Smooth muscle cell (in vitro differentiated cells): ENCODE results near the gene ESR2. TPM values are rescaled to one million over a fixed set of nuclear protein-coding genes. Genes with fewer than 3 reads are reported as not detected.
"Not testable (repeated sequence)": the region's sequence is repeated elsewhere in the genome, so short reads cannot be mapped to it uniquely, and the experiment has no call there.

Source experiments
- DNase-seq: peaks from one replicate; lab custom pipeline; 2025; ENCODE audit not compliant: unreplicated experiment; lab: John Stamatoyannopoulos, UW
- H2AFZ ChIP-seq: fragments of 200-600 bp; sonication (generic); 2 replicates; pipeline ENCODE4 v1.6.0; 2016; ENCODE audit warnings: antibody characterized with exemption, low read depth, mild to moderate bottlenecking
- H3F3A ChIP-seq: fragments of 200-600 bp; sonication (generic); 2 replicates; pipeline ENCODE4 v1.6.0; 2017; ENCODE audit warnings: antibody characterized with exemption, low read depth
- H3K27ac ChIP-seq: fragments of 200-600 bp; sonication (generic); 2 replicates; pipeline ENCODE4 v1.5.1; 2016; ENCODE audit warnings: low read depth, mild to moderate bottlenecking
- H3K27me3 ChIP-seq: fragments of 200-600 bp; sonication (generic); 2 replicates; pipeline ENCODE4 v1.6.1; 2016; ENCODE audit warnings: low read depth, mild to moderate bottlenecking
- H3K36me3 ChIP-seq: fragments of 200-600 bp; sonication (generic); 2 replicates; pipeline ENCODE4 v1.5.1; 2016; ENCODE audit warnings: low read depth
- H3K4me1 ChIP-seq: fragments of 200-600 bp; sonication (generic); 2 replicates; pipeline ENCODE4 v1.5.1; 2016; ENCODE audit warnings: low read depth
- H3K4me2 ChIP-seq: fragments of 200-600 bp; sonication (generic); 2 replicates; pipeline ENCODE4 v1.6.0; 2016; ENCODE audit warnings: mild to moderate bottlenecking
- H3K4me3 ChIP-seq: fragments of 200-600 bp; sonication (generic); 2 replicates; pipeline ENCODE4 v1.5.1; 2016; ENCODE audit warnings: mild to moderate bottlenecking
- H3K79me2 ChIP-seq: fragments of 200-600 bp; sonication (generic); 2 replicates; pipeline ENCODE4 v1.6.0; 2016; ENCODE audit warnings: low read depth, mild to moderate bottlenecking
- H3K9ac ChIP-seq: fragments of 200-600 bp; sonication (generic); 2 replicates; pipeline ENCODE4 v1.6.0; 2016; ENCODE audit warnings: low read depth
- H3K9me3 ChIP-seq: fragments of 200-600 bp; sonication (generic); replicated peaks from 2 replicates; pipeline ENCODE4 v1.5.1; 2016; ENCODE audit warnings: low read depth
- H4K20me1 ChIP-seq: fragments of 200-600 bp; sonication (generic); 2 replicates; pipeline ENCODE4 v1.6.0; 2016; ENCODE audit warnings: low read depth
- CTCF ChIP-seq: fragments of 200-600 bp; sonication (generic); IDR thresholded peaks from 2 replicates; pipeline ENCODE4 v1.5.1; 2017; ENCODE audit warnings: borderline replicate concordance, mild to moderate bottlenecking, antibody characterized with exemption; ENCODE audit not compliant: insufficient read depth, poor library complexity, severe bottlenecking
- WGBS: methylation state at CpG from one replicate; pipeline ENCODE4 v1.1.7; 2016; ENCODE audit warnings: low lambda C conversion rate; 5-methylcytosine and 5-hydroxymethylcytosine counted together
- polyA plus RNA-seq: library from polyadenylated mRNA; unstranded; fragments of >200 nt; fragmentation: Nextera tagmentation; extraction: Ambion mirVana; gene quantifications from 2 replicates; pipeline ENCODE4 v1.2.1, GENCODE V29; 2016
- total RNA-seq: library from RNA; depleted of rRNA; stranded (reverse); fragments of >200 nt; gene quantifications from 2 replicates; pipeline ENCODE4 v1.2.3, GENCODE V29; 2014

Gene ESR2
- total and polyA plus RNA-seq, 2 experiments from 2014 or later = not detected

- Histone ChIP-seq H3K4me1 (no peaks in the 10 kb centered on the region), H3K27ac (no peak overlapping the region), H3K27me3 (no peaks in the 10 kb centered on the region), H3K4me2 (no peak overlapping the region), H3F3A (peaks cover 4% of the 10 kb centered on the region), H4K20me1 (no peaks in the 10 kb centered on the region), H2AFZ (no peak overlapping the region), H3K9ac (no peak overlapping the region), H3K4me3 (no peak overlapping the region), H3K9me3 (no peaks in the 10 kb centered on the region), H3K79me2 (no peaks in the 10 kb centered on the region), H3K36me3 (no peaks in the 10 kb centered on the region)
- no peak for DNase-seq
- TF ChIP-seq CTCF = no peak
- 95% methylated on average over 2 of the region's 2 CpGs for WGBS
Observed at GRCh38 chr14:64119500-64119899, 174.7 kb downstream of the ESR2 start.

DNA sequence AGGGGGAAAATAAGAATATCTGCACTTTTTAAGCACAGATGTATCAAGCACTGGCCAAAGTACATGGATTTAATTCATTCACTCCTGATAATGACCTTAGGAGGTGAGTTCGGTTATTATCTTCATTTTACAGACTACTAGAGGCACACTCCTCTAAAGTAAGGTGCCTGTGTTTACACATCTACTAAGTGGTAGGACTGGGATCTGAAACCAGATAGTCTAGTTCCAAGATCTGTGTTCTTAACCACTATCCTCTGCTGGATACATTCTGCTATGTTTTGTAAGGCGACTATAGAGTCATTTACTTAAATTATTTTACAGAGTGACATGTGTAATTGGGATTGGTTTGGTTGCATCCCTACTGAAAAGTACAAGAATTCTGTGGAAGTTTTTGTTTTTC is 175.3 kb downstream of the ESR2 start:
- no peak overlapping the region for H3K4me3 ChIP-seq
- no peaks in the 10 kb centered on the region for H3K4me1 ChIP-seq
- H3K27me3 ChIP-seq = no peaks in the 10 kb centered on the region
- no peak overlapping the region for H2AFZ ChIP-seq
- no peaks in the 10 kb centered on the region for H4K20me1 ChIP-seq
- no peak for DNase-seq
- no peak overlapping the region for H3K27ac ChIP-seq
- peaks cover 4% of the 10 kb centered on the region for H3F3A ChIP-seq
- H3K9me3 ChIP-seq = no peaks in the 10 kb centered on the region
- H3K36me3 ChIP-seq = no peaks in the 10 kb centered on the region
- 79% methylated on average over 2 of the region's 2 CpGs for WGBS
- TF ChIP-seq CTCF = no peak
- H3K79me2 ChIP-seq = no peaks in the 10 kb centered on the region
- H3K4me2 ChIP-seq = no peak overlapping the region
- no peak overlapping the region for H3K9ac ChIP-seq

DNA sequence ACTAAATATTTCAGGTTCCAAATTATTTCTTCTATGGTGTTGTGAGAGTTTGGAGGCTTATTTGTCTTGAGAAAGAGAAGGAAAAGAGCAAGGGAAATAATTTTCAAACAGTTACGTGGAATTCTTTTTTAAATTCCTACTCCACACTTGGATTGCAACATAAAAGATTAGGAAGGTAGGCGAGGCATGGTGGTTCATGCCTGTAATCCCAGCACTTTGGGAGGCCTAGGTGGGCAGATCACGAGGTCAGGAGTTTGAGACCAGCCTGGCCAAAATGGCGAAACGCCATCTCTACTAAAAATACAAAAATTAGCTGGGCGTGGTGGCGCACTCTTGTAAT is 175.8 kb downstream of the ESR2 start:
- H2AFZ ChIP-seq, DNase-seq, H4K20me1 ChIP-seq, H3F3A ChIP-seq, H3K4me1 ChIP-seq, H3K9ac ChIP-seq, H3K4me3 ChIP-seq, H3K79me2 ChIP-seq, H3K4me2 ChIP-seq, H3K36me3 ChIP-seq, H3K9me3 ChIP-seq, H3K27me3 ChIP-seq, H3K27ac ChIP-seq: not testable (repeated sequence)
- 90% methylated on average over 7 of the region's 7 CpGs for WGBS

DNA sequence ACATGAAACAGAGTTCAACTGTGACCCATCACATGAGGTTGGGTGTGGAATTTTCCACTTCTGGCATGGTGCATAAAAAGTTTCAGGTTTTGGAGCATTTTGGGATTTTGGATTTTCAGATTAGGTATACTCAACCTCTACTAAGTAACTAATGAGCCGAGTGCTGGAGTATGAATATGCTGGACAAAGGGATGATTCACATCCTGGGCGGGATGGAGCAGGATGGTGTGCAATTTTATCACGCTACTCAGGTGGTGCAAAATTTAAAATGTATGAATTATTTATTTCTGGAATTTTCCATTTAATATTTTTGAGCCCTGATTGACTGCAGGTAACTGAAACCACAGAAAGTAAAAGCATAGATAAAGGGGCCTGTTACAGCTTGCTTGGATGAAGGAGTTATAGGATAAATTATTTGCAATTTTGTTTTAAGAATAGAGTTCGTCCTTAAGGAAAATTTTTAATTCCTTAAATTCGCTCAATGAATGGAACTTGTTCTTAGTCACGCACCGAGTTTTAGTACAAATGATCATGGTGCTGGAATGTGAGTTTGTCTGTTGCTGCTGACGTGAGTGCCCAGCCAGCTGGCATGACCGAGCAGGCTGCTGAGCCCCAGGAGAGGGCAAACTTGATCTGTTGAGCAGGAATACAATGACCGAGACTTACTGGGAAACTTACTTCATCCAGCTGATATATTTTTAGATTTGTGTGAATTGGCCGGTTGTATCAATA is 176.3 kb downstream of the ESR2 start:
- no peaks in the 10 kb centered on the region for H3K79me2 ChIP-seq
- TF ChIP-seq CTCF = no peak
- H2AFZ ChIP-seq = no peak overlapping the region
- no peak overlapping the region for H3K27ac ChIP-seq
- DNase-seq = no peak
- no peaks in the 10 kb centered on the region for H3K27me3 ChIP-seq
- H3K4me3 ChIP-seq = no peak overlapping the region
- no peak overlapping the region for H3K9ac ChIP-seq
- no peak overlapping the region for H3K4me2 ChIP-seq
- no peaks in the 10 kb centered on the region for H3K36me3 ChIP-seq
- no peaks in the 10 kb centered on the region for H3K9me3 ChIP-seq
- no peaks in the 10 kb centered on the region for H4K20me1 ChIP-seq
- no peaks in the 10 kb centered on the region for H3K4me1 ChIP-seq
- 89% methylated on average over 11 of the region's 11 CpGs for WGBS
- peaks cover 9% of the 10 kb centered on the region for H3F3A ChIP-seq
